GM12878 (cell line): Measurements from ENCODE around the gene AGGF1. TPM values are rescaled to one million over a fixed set of nuclear protein-coding genes. Genes with fewer than 3 reads are reported as not detected.

Experiments
- ATAC-seq: fragments of 200-7000 bp; cut with Tn5 transposase; 3 replicates; pipeline ENCODE4 v1.9.1; 2020; ENCODE audit warnings: mild to moderate bottlenecking, moderate library complexity
- BruUV-seq: library from RNA; stranded (reverse); fragments of 400-500 nt; replicated peaks from 2 replicates; lab custom pipeline; 2021; lab: Mats Ljungman, UMichigan
- CTCF ChIA-PET: fragments of 300-600 bp; sonication (Branson Sonifier 250); formaldehyde crosslinking; extraction: SDS; loops from one replicate; lab custom pipeline; 2021; ENCODE audit warnings: inconsistent platforms; lab: Yijun Ruan, JAX
- POLR2A ChIA-PET: fragments of 350-600 bp; formaldehyde crosslinking; extraction: SDS; loops from one replicate; lab custom pipeline; 2021; ENCODE audit warnings: inconsistent platforms; lab: Charles Lee
- RAD21 ChIA-PET: fragments of 300-600 bp; sonication (Branson Sonifier 250); formaldehyde crosslinking; loops from one replicate; lab custom pipeline; 2023; ENCODE audit warnings: antibody characterized with exemption; ENCODE audit not compliant: unreplicated experiment; lab: Charles Lee
- SMC1A ChIA-PET: fragments of 300-600 bp; sonication (Branson Sonifier 250); formaldehyde crosslinking; loops from one replicate; lab custom pipeline; 2023; ENCODE audit not compliant: unreplicated experiment, uncharacterized antibody; lab: Charles Lee
- DNase-seq: peaks from one replicate; pipeline ENCODE4 v3.0.0-alpha.2; 2011; ENCODE audit warnings: low read depth, low spot score
- FAIRE-seq: peaks from 3 replicates; lab custom pipeline; 2011; peaks lifted over from hg19 to GRCh38; lab: Jason Lieb, UNC
- H2AFZ ChIP-seq: 2 replicates; pipeline ENCODE4 v1.6.0; 2011; ENCODE audit warnings: low read depth, low read length, control low read depth; ENCODE audit not compliant: control insufficient read depth
- H3K27ac ChIP-seq: 2 replicates; pipeline ENCODE4 v1.5.1; 2011; ENCODE audit warnings: control low read depth; ENCODE audit not compliant: control insufficient read depth, insufficient read depth
- H3K27me3 ChIP-seq, 2 experiments: replicated peaks in 1 of 2; 2 replicates each; pipeline versions ENCODE4 v1.6.0 to v1.6.1; 2011; ENCODE audit warnings: low read length in 1 of 2; ENCODE audit not compliant: control insufficient read depth in 2 of 2, insufficient read depth in 2 of 2
- H3K36me3 ChIP-seq, 2 experiments: 2 replicates each; pipeline ENCODE4 v1.5.1; 2011; ENCODE audit warnings: low read length in 1 of 2; ENCODE audit not compliant: control insufficient read depth in 2 of 2, insufficient read depth in 2 of 2
- H3K4me1 ChIP-seq: 2 replicates; pipeline ENCODE4 v1.6.1; 2011; ENCODE audit warnings: mild to moderate bottlenecking, low read length, moderate library complexity, mixed read lengths; ENCODE audit not compliant: control insufficient read depth, insufficient read depth
- H3K4me2 ChIP-seq: 2 replicates; pipeline ENCODE4 v1.6.0; 2011; ENCODE audit warnings: control low read depth; ENCODE audit not compliant: control insufficient read depth, insufficient read depth
- H3K4me3 ChIP-seq: fragments of 200-600 bp; sonication (generic); 2 replicates; pipeline ENCODE4 v1.5.1; 2016
- H3K79me2 ChIP-seq: 2 replicates; pipeline ENCODE4 v1.6.0; 2011; ENCODE audit warnings: low read length; ENCODE audit not compliant: control insufficient read depth, insufficient read depth
- H3K9ac ChIP-seq: 2 replicates; pipeline ENCODE4 v1.8.0; 2011; ENCODE audit warnings: low read length, control low read depth, mixed read lengths; ENCODE audit not compliant: control insufficient read depth, insufficient read depth
- H3K9me3 ChIP-seq: replicated peaks from 3 replicates; pipeline ENCODE4 v1.5.1; 2011; ENCODE audit warnings: mild to moderate bottlenecking, low read length; ENCODE audit not compliant: control insufficient read depth, insufficient read depth
- H4K20me1 ChIP-seq: 2 replicates; pipeline ENCODE4 v1.6.0; 2011; ENCODE audit not compliant: control insufficient read depth, insufficient read depth
- BCL11A ChIP-seq: IDR thresholded peaks from 2 replicates; pipeline ENCODE4 v1.6.1; 2011; ENCODE audit warnings: low read depth, low read length
- EED ChIP-seq: sonication (generic); IDR thresholded peaks from 2 replicates; pipeline ENCODE4 v1.6.1; 2016; ENCODE audit warnings: antibody characterized with exemption, low read depth
- EGR1 ChIP-seq, 2 experiments: IDR thresholded peaks; 1 replicate in 1 of 2; 2 replicates in 1 of 2; pipeline ENCODE4 v1.6.1; 2011 to 2012; ENCODE audit warnings: low read depth in 2 of 2, low read length in 2 of 2, borderline replicate concordance in 1 of 2, mild to moderate bottlenecking in 1 of 2, moderate library complexity in 1 of 2
- EZH2 ChIP-seq: IDR thresholded peaks from 2 replicates; pipeline ENCODE4 v1.6.1; 2012; ENCODE audit warnings: low read depth, mild to moderate bottlenecking, control low read depth, inconsistent platforms, low read length, borderline replicate concordance; ENCODE audit not compliant: control insufficient read depth
- FOS ChIP-seq: IDR thresholded peaks from 3 replicates; pipeline ENCODE4 v1.6.1; 2011; ENCODE audit warnings: borderline replicate concordance; ENCODE audit not compliant: insufficient read length; ENCODE audit errors: extremely low read depth
- JUND ChIP-seq: IDR thresholded peaks from 2 replicates; pipeline ENCODE4 v1.6.1; 2012; ENCODE audit warnings: low read depth, mild to moderate bottlenecking, low read length, improper control_type of control experiment, moderate library complexity
- SRF ChIP-seq, 2 experiments: IDR thresholded peaks; 2 replicates each; pipeline ENCODE4 v1.6.1; 2011; ENCODE audit warnings: low read depth in 2 of 2, low read length in 2 of 2, mild to moderate bottlenecking in 1 of 2, moderate library complexity in 1 of 2
- WGBS: methylation state at CpG from one replicate; pipeline ENCODE4 v1.1.6; 2016; ENCODE audit warnings: low lambda C conversion rate; ENCODE audit not compliant: insufficient replicate concordance, insufficient coverage; ENCODE audit errors: missing lambda C conversion rate; 5-methylcytosine and 5-hydroxymethylcytosine counted together
- in situ Hi-C: fragments of 300-500 bp; cut with MboI; formaldehyde crosslinking; loops from 9 replicates; pipeline ENCODE4 v1.14.3; 2018; ENCODE audit warnings: mixed read lengths
- intact Hi-C: fragments of 100-400 bp; cut with micrococcal nuclease; formaldehyde crosslinking; loops from one replicate; pipeline ENCODE4 v1.14.2; 2022; ENCODE audit not compliant: unreplicated experiment
- polyA plus RNA-seq, 11 experiments: library from polyadenylated mRNA; depleted of rRNA in 4 of 11; unstranded in 6 of 11; stranded (reverse) in 5 of 11; fragments of >200 nt; fragmentation: Nextera tagmentation in 4 of 11; fragmentation: Illumina TruSeq in 1 of 11; extraction: Ambion mirVana in 4 of 11; extraction: Trizol in 1 of 11; gene quantifications; 1 replicate in 1 of 11; 2 replicates in 10 of 11; pipeline versions ENCODE4 v1.2.1 to v1.2.3, GENCODE V29; 2011 to 2016; ENCODE audit warnings: inconsistent platforms in 2 of 11, missing spikeins in 2 of 11, low read depth in 1 of 11
- total RNA-seq, 4 experiments: library from RNA; depleted of rRNA in 3 of 4; stranded (reverse); fragments of >200 nt in 3 of 4; fragmentation: Illumina TruSeq in 1 of 4; extraction: Trizol in 1 of 4; gene quantifications; 2 replicates each; pipeline versions ENCODE4 v1.2.1 to v1.2.3, GENCODE V29; 2013 to 2021
- TF ChIP-seq, protein P1 (sequence below): IDR thresholded peaks from 2 replicates; pipeline ENCODE4 v1.6.1; 2011; ENCODE audit warnings: borderline replicate concordance, low read depth, mild to moderate bottlenecking, moderate library complexity, mixed read lengths, low read length; ENCODE audit not compliant: insufficient read depth; ENCODE audit errors: extremely low read length
- TF ChIP-seq, protein P2 (sequence below): fragments of 450-650 bp; IDR thresholded peaks from 2 replicates; pipeline ENCODE4 v1.6.1; 2017; ENCODE audit warnings: borderline replicate concordance

AGGF1 gene
- total and polyA plus RNA-seq, 10 of the 15 experiments (the other 5 are each of a cell fraction or from before 2014, with no cell fraction given), result 7.3 to 43.4 (median 20.2) TPM

DNA sequence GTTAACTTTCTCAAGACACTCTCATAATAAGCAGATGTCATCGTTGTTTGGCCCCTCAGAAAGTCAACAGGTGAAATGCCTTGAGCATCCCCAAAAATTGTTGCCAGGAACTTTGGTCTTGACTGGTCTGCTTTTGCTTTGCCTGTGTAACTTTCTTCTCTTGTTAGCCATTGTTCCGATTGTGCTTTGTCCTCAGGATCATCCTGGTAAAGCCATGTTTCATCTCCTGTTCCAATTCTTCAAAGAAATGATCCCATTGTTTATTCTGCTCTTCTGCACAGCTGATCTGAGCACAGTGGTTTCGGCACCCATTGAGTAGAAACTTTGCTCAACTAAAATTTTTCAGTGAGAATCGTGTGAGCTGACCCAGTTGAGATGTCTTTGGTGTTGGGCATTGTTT is 65.0 kb downstream of the AGGF1 start:
- BruUV-seq, result no TSS peak
- Histone ChIP-seq H3K27me3 (no peaks in the 10 kb centered on the region), H3K4me1 (no peaks in the 10 kb centered on the region), H3K4me2 (no peak overlapping the region), H2AFZ (no peak overlapping the region), H3K4me3 (no peak overlapping the region), H3K36me3 (no peaks in the 10 kb centered on the region), H3K79me2 (no peaks in the 10 kb centered on the region), H3K9ac (no peak overlapping the region), H4K20me1 (no peaks in the 10 kb centered on the region), H3K27ac (no peak overlapping the region), H3K9me3 (no peaks in the 10 kb centered on the region; the same call in 2 of the 3 replicates)
- in situ Hi-C loops (no loop called here), intact Hi-C loops (no loop called here)
- CTCF ChIA-PET, result interaction anchor here (1.3 kb wide), 1 partner anchor 19 kb away, joined by 3 read pairs; no protein-coding TSS in a partner anchor
- ATAC-seq (no peak), FAIRE-seq (no peak), DNase-seq (no peak)
- WGBS, result 46% methylated on average over 4 of the region's 4 CpGs
- POLR2A ChIA-PET, result no interaction called here
- RAD21 ChIA-PET, result no interaction called here
- TF ChIP-seq, protein P1, sequence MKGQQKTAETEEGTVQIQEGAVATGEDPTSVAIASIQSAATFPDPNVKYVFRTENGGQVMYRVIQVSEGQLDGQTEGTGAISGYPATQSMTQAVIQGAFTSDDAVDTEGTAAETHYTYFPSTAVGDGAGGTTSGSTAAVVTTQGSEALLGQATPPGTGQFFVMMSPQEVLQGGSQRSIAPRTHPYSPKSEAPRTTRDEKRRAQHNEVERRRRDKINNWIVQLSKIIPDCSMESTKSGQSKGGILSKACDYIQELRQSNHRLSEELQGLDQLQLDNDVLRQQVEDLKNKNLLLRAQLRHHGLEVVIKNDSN, result no peak
- TF ChIP-seq SRF (IDR thresholded peaks at IDR 0.05; ENCODE audit: low read depth in 2 of 2, low read length in 2 of 2) (no peak), BCL11A (no peak), EED (no peak), EGR1 (IDR thresholded peaks at IDR 0.05; ENCODE audit: borderline replicate concordance in 1 of 2, low read depth in 2 of 2, low read length in 2 of 2) (no peak), FOS (no peak), JUND (no peak), EZH2 (no peak)
- TF ChIP-seq, protein P2, sequence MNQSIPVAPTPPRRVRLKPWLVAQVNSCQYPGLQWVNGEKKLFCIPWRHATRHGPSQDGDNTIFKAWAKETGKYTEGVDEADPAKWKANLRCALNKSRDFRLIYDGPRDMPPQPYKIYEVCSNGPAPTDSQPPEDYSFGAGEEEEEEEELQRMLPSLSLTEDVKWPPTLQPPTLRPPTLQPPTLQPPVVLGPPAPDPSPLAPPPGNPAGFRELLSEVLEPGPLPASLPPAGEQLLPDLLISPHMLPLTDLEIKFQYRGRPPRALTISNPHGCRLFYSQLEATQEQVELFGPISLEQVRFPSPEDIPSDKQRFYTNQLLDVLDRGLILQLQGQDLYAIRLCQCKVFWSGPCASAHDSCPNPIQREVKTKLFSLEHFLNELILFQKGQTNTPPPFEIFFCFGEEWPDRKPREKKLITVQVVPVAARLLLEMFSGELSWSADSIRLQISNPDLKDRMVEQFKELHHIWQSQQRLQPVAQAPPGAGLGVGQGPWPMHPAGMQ, result no peak
- SMC1A ChIA-PET, result interaction anchor here (3.0 kb wide), 1 partner anchor 8 kb away, joined by 10 read pairs; the partner anchor contains the start of gene ZBED3
